Measurements from ENCODE around the gene PMS2. TPM values are rescaled to one million over a fixed set of nuclear protein-coding genes. Genes with fewer than 3 reads are reported as not detected.
A peak's percentile ranks its signal among the peaks of the same experiment; 100 is the strongest.
"Not testable (repeated sequence)": the region's sequence is repeated elsewhere in the genome, so short reads cannot be mapped to it uniquely, and the experiment has no call there.

PMS2 gene
- polyA plus RNA-seq = 14.2 TPM

DNA sequence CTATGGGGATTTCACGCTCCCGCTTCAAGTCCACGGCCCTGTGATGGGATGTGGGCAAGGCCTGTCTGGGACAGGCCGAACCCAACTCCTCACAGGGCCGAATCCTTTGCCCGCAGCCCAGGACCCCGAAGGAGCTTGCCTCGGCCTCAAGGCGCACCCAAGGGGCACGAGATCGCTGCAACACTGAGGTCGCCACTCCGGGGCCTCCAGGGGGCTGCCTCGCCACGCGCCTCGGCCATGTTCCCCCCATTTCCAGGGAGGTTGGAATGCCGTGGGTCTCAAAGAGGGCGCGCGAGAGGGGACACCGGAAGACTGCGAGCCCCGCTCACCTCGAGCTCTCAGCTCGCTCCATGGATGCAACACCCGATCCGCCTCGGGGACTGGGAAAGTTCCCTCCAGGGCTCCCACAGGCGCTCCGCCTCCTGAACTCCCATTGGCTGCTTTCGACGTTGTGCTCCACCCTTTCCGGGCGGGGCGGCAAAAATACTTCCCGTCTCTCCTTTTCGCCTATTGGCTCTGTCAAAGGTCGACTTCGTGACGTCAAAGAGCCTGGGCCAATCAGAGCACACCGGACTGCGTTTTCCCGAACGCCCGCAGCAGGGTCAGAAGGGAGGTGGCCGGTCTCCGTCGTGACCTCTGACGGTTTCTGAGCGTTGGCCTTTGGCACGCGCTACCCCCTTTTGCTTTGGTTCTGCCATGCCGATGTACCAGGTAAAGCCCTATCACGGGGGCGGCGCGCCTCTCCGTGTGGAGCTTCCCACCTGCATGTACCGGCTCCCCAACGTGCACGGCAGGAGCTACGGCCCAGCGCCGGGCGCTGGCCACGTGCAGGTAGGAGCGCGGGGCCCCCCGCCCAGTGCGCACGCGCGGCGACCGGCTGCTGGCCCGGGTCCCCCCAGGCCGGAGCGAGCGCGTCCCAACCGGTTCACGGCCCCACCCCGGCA is at the start of gene PMS2, which contains the start of gene AIMP2:
Gene PMS2, minus strand, starts transcription at position 382 of the 944 bp plus-strand sequence. Its CDS starts 30 bp downstream, at position 352.
Gene AIMP2, plus strand, starts transcription at position 605 of the 944 bp plus-strand sequence. Its CDS starts 92 bp downstream, at position 697.
- Mint-ChIP-seq H3K4me3 (peak within 1 kb of the TSS; percentile 92 to 98 (median 97)), H3K36me3 (no peaks in the 10 kb centered on the region), H3K27ac (peak within 1 kb of the TSS; percentile 95 to 97 (median 96)), H3K9me3 (no peaks in the 10 kb centered on the region), H3K4me1 (peaks cover 18 to 32% (median 24%) of the 10 kb centered on the region in 3 donors), H3K27me3 (no peaks in the 10 kb centered on the region)

GRCh38 chr7:6057316-6058129 is 48.7 kb upstream of the PMS2 start:
- no peaks in the 10 kb centered on the region for H3K27me3 Mint-ChIP-seq
- H3K9me3 Mint-ChIP-seq = no peaks in the 10 kb centered on the region
- peaks cover 10 to 21% (median 20%) of the 10 kb centered on the region in 3 donors for H3K4me1 Mint-ChIP-seq
- peak overlapping the region; percentile 90 to 99 (median 94) for H3K27ac Mint-ChIP-seq
- H3K36me3 Mint-ChIP-seq = no peaks in the 10 kb centered on the region
- peak overlapping the region; percentile 97 to 98 (median 97) for H3K4me3 Mint-ChIP-seq

DNA sequence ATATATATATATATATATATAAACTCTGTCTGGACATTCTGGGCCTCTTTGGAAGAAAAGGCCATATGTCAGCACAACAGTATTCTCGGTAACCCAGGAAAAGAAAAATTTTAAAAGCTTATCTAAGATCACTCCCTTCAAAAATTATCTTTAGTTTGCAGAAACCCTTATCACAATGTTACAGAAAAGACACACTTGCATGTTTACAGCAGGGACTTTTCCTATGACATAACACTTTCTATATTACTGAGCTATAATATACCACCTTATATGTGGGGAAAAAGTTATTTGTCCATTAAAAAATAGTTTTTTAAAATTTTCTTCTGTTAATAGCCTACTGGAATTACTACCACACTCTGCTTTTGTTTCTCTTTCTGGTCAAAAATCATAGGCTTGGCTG is 47.8 kb upstream of the PMS2 start:
- no peaks in the 10 kb centered on the region for H3K9me3 Mint-ChIP-seq
- H3K27me3 Mint-ChIP-seq = no peaks in the 10 kb centered on the region
- H3K4me3 Mint-ChIP-seq = peak overlapping the region in 1 of 4 donors; percentile 71
- peaks cover 10 to 21% (median 20%) of the 10 kb centered on the region in 3 donors for H3K4me1 Mint-ChIP-seq
- H3K36me3 Mint-ChIP-seq = no peaks in the 10 kb centered on the region
- no peak overlapping the region for H3K27ac Mint-ChIP-seq

GRCh38 chr7:6051185-6051584 is 42.3 kb upstream of the PMS2 start:
- not testable (repeated sequence) for H3K4me1 Mint-ChIP-seq, H3K9me3 Mint-ChIP-seq, H3K4me3 Mint-ChIP-seq, H3K27ac Mint-ChIP-seq, H3K36me3 Mint-ChIP-seq, H3K27me3 Mint-ChIP-seq

- Mint-ChIP-seq H3K4me1 (peaks cover 0 to 3% (median 2%) of the 10 kb centered on the region in 3 donors), H3K27me3 (no peaks in the 10 kb centered on the region), H3K36me3 (peaks cover 1% of the 10 kb centered on the region), H3K27ac (no peak overlapping the region), H3K4me3 (no peak overlapping the region), H3K9me3 (no peaks in the 10 kb centered on the region)
Measured at GRCh38 chr7:6049780-6050179, 40.9 kb upstream of the PMS2 start.

GRCh38 chr7:6035686-6036085 is 26.8 kb upstream of the PMS2 start:
- no peaks in the 10 kb centered on the region for H3K9me3 Mint-ChIP-seq
- no peaks in the 10 kb centered on the region for H3K27me3 Mint-ChIP-seq
- H3K36me3 Mint-ChIP-seq = peaks cover 2% of the 10 kb centered on the region
- peaks cover 0 to 2% (median 0%) of the 10 kb centered on the region in 3 donors for H3K4me1 Mint-ChIP-seq
- H3K27ac Mint-ChIP-seq = no peak overlapping the region
- no peak overlapping the region for H3K4me3 Mint-ChIP-seq

- no peak overlapping the region for H3K4me3 Mint-ChIP-seq
- H3K36me3 Mint-ChIP-seq = no peaks in the 10 kb centered on the region
- H3K4me1 Mint-ChIP-seq = peaks cover 0 to 2% (median 0%) of the 10 kb centered on the region in 3 donors
- H3K27ac Mint-ChIP-seq = no peak overlapping the region
- no peaks in the 10 kb centered on the region for H3K9me3 Mint-ChIP-seq
- no peaks in the 10 kb centered on the region for H3K27me3 Mint-ChIP-seq
Measured at GRCh38 chr7:6035165-6035564, 26.3 kb upstream of the PMS2 start.

GRCh38 chr7:6032641-6033040 is 23.8 kb upstream of the PMS2 start:
- H3K36me3 Mint-ChIP-seq = no peaks in the 10 kb centered on the region
- no peak overlapping the region for H3K4me3 Mint-ChIP-seq
- no peaks in the 10 kb centered on the region for H3K27me3 Mint-ChIP-seq
- peaks cover 3 to 5% (median 3%) of the 10 kb centered on the region in 3 donors for H3K4me1 Mint-ChIP-seq
- H3K9me3 Mint-ChIP-seq = no peaks in the 10 kb centered on the region
- H3K27ac Mint-ChIP-seq = no peak overlapping the region

GRCh38 chr7:6032167-6032566 is 23.3 kb upstream of the PMS2 start:
- no peaks in the 10 kb centered on the region for H3K27me3 Mint-ChIP-seq
- peaks cover 4 to 6% (median 6%) of the 10 kb centered on the region in 3 donors for H3K4me1 Mint-ChIP-seq
- H3K9me3 Mint-ChIP-seq = no peaks in the 10 kb centered on the region
- H3K4me3 Mint-ChIP-seq = no peak overlapping the region
- no peaks in the 10 kb centered on the region for H3K36me3 Mint-ChIP-seq
- H3K27ac Mint-ChIP-seq = no peak overlapping the region

DNA sequence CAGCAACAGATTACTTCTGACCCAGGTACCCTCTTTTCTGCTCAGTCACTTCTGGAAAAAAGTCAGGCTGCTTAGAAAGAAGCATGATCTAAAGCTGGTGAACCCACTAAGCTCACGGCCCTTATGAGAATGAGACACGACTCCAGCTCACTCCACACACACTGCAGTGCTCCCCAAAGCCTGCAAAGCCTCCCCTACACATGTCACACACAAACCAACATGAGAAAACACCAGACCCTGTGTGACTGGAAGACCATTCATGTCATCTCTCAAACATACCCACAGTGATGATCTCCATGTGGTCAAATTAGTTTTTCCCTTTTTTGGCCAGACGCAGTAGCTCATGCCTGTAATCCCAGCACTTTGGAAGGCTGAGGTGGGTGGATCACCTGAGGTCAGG is 22.7 kb upstream of the PMS2 start:
- Mint-ChIP-seq H3K27ac (peak overlapping the region in 2 of 3 donors; percentile 1 to 90), H3K4me3 (peak overlapping the region in 1 of 4 donors; percentile 6), H3K36me3 (no peaks in the 10 kb centered on the region)

DNA sequence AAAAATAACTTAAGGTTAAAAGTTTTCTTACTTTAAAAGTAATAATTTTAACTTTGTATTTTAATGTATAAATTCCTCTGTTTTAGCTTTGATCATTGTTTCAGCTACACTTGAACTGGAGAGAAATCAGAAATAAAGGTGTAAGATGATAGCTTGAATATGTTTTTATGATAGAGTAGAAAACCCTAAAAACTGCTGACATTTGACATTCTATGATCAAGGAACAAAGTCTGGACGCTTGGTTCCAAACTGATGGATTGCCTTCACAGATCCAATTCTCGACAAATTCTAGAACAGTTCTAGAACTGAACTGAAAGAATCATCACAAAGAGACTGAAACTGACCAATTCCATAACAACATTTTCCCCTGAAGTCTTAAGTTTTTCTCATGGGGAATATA is 22.1 kb upstream of the PMS2 start, which contains the start of gene ANKRD61:
Gene ANKRD61, plus strand, starts transcription at position 389 of the 400 bp plus-strand sequence. Its CDS starts 0 bp downstream, at position 389.
- Mint-ChIP-seq H3K4me1 (peaks cover 11 to 17% (median 16%) of the 10 kb centered on the region in 3 donors), H3K9me3 (no peaks in the 10 kb centered on the region), H3K36me3 (peaks cover 3% of the 10 kb centered on the region), H3K4me3 (peak within 1 kb of the TSS in 1 of 4 donors; percentile 6), H3K27me3 (no peaks in the 10 kb centered on the region), H3K27ac (peak within 1 kb of the TSS in 2 of 3 donors; percentile 1 to 90)

More for the DNA sequence above, 22.7 kb upstream of the PMS2 start:
- H3K4me1 Mint-ChIP-seq = peaks cover 8 to 12% (median 11%) of the 10 kb centered on the region in 3 donors
- no peaks in the 10 kb centered on the region for H3K27me3 Mint-ChIP-seq
- no peaks in the 10 kb centered on the region for H3K9me3 Mint-ChIP-seq

DNA sequence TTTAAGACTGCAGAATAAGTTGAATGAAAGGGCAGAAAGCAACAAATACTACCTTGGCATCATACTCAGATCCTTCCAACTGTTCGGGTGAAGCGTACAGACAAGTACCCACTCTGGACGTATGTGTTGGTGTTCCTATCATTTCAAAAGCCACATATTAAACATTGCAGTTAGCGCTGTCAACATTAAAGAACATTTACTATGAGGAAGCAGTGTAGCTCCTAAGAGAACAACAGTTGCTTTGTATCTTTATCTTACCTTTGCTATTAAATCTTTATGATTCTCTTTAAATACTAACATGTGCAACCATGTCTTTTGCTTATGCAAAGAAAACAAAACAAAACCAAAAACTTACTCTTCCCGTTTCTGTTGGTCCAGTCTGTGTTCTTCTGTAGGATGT is 19.7 kb upstream of the PMS2 start:
- H3K4me3 Mint-ChIP-seq = peak overlapping the region in 1 of 4 donors; percentile 20
- no peaks in the 10 kb centered on the region for H3K27me3 Mint-ChIP-seq
- H3K9me3 Mint-ChIP-seq = no peaks in the 10 kb centered on the region
- no peak overlapping the region for H3K27ac Mint-ChIP-seq
- peaks cover 7% of the 10 kb centered on the region for H3K36me3 Mint-ChIP-seq
- H3K4me1 Mint-ChIP-seq = peaks cover 13 to 17% (median 16%) of the 10 kb centered on the region in 3 donors

DNA sequence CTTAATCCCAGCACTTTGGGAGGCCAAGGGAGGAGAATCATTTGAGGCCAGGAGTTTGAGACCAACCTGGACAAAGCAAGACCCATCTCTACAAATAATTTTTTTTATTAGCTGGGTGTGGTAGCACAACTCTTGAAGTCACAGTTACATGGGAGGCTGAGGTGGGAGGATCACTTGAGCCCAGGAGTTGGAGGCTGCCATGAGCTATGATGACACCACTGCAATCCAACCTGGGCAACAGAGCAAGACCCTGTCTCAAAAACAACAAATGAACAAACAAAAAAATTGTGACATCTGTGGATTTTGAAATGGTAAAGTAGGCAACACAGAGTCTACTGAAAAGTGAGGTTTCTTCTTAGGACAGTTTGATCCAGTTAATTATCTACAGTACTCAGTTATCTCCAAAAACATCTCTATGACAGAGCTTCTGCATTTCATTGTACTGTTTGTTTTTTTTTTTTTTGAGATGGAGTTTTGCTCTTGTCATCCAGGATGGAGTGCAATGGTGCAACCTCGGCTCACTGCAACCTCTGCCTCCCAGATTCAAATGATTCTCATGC is 19.0 kb upstream of the PMS2 start:
- Mint-ChIP-seq H3K36me3 (peaks cover 9% of the 10 kb centered on the region), H3K27me3 (no peaks in the 10 kb centered on the region), H3K4me1 (peaks cover 13 to 17% (median 16%) of the 10 kb centered on the region in 3 donors), H3K9me3 (no peaks in the 10 kb centered on the region), H3K27ac (peak overlapping the region; percentile 63 to 92 (median 73)), H3K4me3 (peak overlapping the region in 2 of 4 donors; percentile 60 to 75)

- peak overlapping the region; percentile 73 to 95 (median 92) for H3K27ac Mint-ChIP-seq
- no peaks in the 10 kb centered on the region for H3K27me3 Mint-ChIP-seq
- peaks cover 13 to 17% (median 14%) of the 10 kb centered on the region in 3 donors for H3K4me1 Mint-ChIP-seq
- peak overlapping the region; percentile 72 to 95 (median 85) for H3K4me3 Mint-ChIP-seq
- H3K36me3 Mint-ChIP-seq = peaks cover 9% of the 10 kb centered on the region
- no peaks in the 10 kb centered on the region for H3K9me3 Mint-ChIP-seq
Measured at GRCh38 chr7:6026820-6027311, 18.0 kb upstream of the PMS2 start.

Data from IgD-negative memory B cell (primary cell).